HepG2 (cell line): ENCODE results near the gene RBM12. TPM values are rescaled to one million over a fixed set of nuclear protein-coding genes. Genes with fewer than 3 reads are reported as not detected.

ENCODE experiments used
- GATA4 ChIP-seq: sonication (generic); IDR thresholded peaks from 2 replicates; pipeline ENCODE4 v1.6.1; 2016; ENCODE audit warnings: antibody characterized with exemption, low read depth, borderline replicate concordance
- HES4 ChIP-seq: sonication (generic); formaldehyde crosslinking; IDR thresholded peaks from 2 replicates; pipeline ENCODE4 v1.9.0; 2021; ENCODE audit warnings: mild to moderate bottlenecking, missing genetic modification reagents, borderline replicate concordance
- IRX3 ChIP-seq: sonication (generic); formaldehyde crosslinking; IDR thresholded peaks from 2 replicates; pipeline ENCODE4 v1.8.1; 2023; ENCODE audit warnings: mild to moderate bottlenecking, low read depth, missing genetic modification reagents, borderline replicate concordance
- KDM5B ChIP-seq: sonication (generic); formaldehyde crosslinking; IDR thresholded peaks from 2 replicates; pipeline ENCODE4 v1.4.0; 2020; ENCODE audit warnings: missing genetic modification reagents, mild to moderate bottlenecking, borderline replicate concordance
- MTF1 ChIP-seq: sonication (generic); formaldehyde crosslinking; IDR thresholded peaks from 2 replicates; pipeline ENCODE4 v1.5.0; 2020; ENCODE audit warnings: missing genetic modification reagents
- PAF1 ChIP-seq: IDR thresholded peaks from 2 replicates; pipeline ENCODE4 v1.6.1; 2016; ENCODE audit warnings: missing genetic modification reagents, missing compliant biosample characterization
- POLR2A ChIP-seq, 2 experiments: IDR thresholded peaks; 2 replicates each; pipeline ENCODE4 v1.6.1; 2011; ENCODE audit warnings: low read depth in 2 of 2, low read length in 2 of 2, mild to moderate bottlenecking in 1 of 2, moderate library complexity in 1 of 2; ENCODE audit not compliant: insufficient read depth in 1 of 2
- POLR2AphosphoS5 ChIP-seq: IDR thresholded peaks from 2 replicates; pipeline ENCODE4 v1.6.1; 2012; ENCODE audit warnings: low read depth, low read length
- POLR2G ChIP-seq: fragments of 200-400 bp; formaldehyde crosslinking; IDR thresholded peaks from 2 replicates; pipeline ENCODE4 v1.6.1; 2018; ENCODE audit warnings: mild to moderate bottlenecking, low read depth, low read length, moderate library complexity
- ZC3H4 ChIP-seq: sonication (generic); formaldehyde crosslinking; IDR thresholded peaks from 2 replicates; pipeline ENCODE4 v1.4.0; 2020; ENCODE audit warnings: missing genetic modification reagents, borderline replicate concordance
- ZNF256 ChIP-seq: sonication (generic); formaldehyde crosslinking; conservative IDR thresholded peaks from 2 replicates; pipeline ENCODE4 v1.4.0; 2020; ENCODE audit warnings: missing genetic modification reagents
- ZNF354B ChIP-seq: sonication (generic); formaldehyde crosslinking; IDR thresholded peaks from 2 replicates; pipeline ENCODE4 v1.8.0; 2022; ENCODE audit warnings: mild to moderate bottlenecking, missing genetic modification reagents
- ZNF768 ChIP-seq: sonication (generic); formaldehyde crosslinking; IDR thresholded peaks from 2 replicates; pipeline ENCODE4 v1.4.0; 2020; ENCODE audit warnings: missing genetic modification reagents
- ZSCAN21 ChIP-seq: sonication (generic); formaldehyde crosslinking; IDR thresholded peaks from 2 replicates; pipeline ENCODE4 v1.8.0; 2022; ENCODE audit warnings: mild to moderate bottlenecking, missing genetic modification reagents, moderate library complexity, borderline replicate concordance
- polyA plus RNA-seq, 8 experiments: library from polyadenylated mRNA; depleted of rRNA in 3 of 8; stranded (reverse) in 7 of 8; unstranded in 1 of 8; fragments of >200 nt; fragmentation: Illumina TruSeq in 4 of 8; extraction: Trizol in 4 of 8; gene quantifications; 2 replicates each; pipeline versions ENCODE4 v1.2.1 to v1.2.3, GENCODE V29; 2011 to 2016; ENCODE audit warnings: low read depth in 4 of 8, missing spikeins in 1 of 8, mixed read lengths in 1 of 8; ENCODE audit not compliant: insufficient read depth in 1 of 8
- total RNA-seq, 5 experiments: library from RNA; depleted of rRNA; stranded (reverse); fragments of >200 nt; fragmentation: Illumina TruSeq; extraction: Trizol; gene quantifications; 2 replicates each; pipeline ENCODE4 v1.2.3, GENCODE V29; 2016; ENCODE audit warnings: low read depth in 1 of 5
- TF ChIP-seq, protein P1 (sequence below): sonication (generic); formaldehyde crosslinking; IDR thresholded peaks from 2 replicates; pipeline ENCODE4 v1.4.0; 2020; ENCODE audit warnings: missing genetic modification reagents, mild to moderate bottlenecking, borderline replicate concordance
- TF ChIP-seq, protein P2 (sequence below): sonication (generic); formaldehyde crosslinking; IDR thresholded peaks from 2 replicates; pipeline ENCODE4 v1.9.0; 2022; ENCODE audit warnings: missing genetic modification reagents, mild to moderate bottlenecking, borderline replicate concordance
- TF ChIP-seq, protein P3 (sequence below): sonication (generic); formaldehyde crosslinking; IDR thresholded peaks from 2 replicates; pipeline ENCODE4 v1.8.1; 2023; ENCODE audit warnings: mild to moderate bottlenecking, missing genetic modification reagents
- TF ChIP-seq, protein P4 (sequence below): sonication (generic); formaldehyde crosslinking; IDR thresholded peaks from 2 replicates; pipeline ENCODE4 v1.5.0; 2020; ENCODE audit warnings: missing genetic modification reagents, mild to moderate bottlenecking, borderline replicate concordance

The RBM12 gene
- total and polyA plus RNA-seq, 2 of the 13 experiments (the other 11 are each of a cell fraction or from before 2014, with no cell fraction given) = 97.9 to 104 TPM

DNA sequence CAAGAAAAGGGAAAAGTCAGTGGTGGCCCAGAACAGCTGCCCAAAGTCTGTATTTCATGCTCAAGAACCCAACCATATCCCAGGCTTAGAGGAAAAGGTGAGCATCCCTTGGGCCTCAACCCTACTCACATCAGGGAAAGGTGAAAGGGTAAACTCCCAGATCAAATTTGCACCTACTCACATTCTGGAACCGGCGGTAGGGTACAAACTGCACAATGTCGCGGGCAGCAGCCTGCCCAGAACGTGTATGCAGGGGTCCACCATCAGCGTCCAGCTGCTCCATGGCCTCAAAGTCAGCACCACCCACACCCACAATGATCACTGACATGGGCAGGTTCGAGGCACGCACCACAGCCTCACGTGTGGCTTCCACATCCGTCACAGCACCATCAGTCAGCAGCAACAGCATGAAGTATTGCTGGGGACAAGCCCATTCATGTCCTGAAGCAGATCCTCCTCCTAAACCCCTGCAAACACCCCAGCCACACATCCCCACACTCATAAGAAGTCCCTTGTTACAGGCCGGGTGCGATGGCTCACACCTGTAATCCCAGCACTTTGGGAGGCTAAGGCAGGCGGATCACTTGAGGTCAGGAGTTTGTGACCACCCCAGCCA is 38.2 kb downstream of the RBM12 start (continued):
- TF ChIP-seq, protein P1, sequence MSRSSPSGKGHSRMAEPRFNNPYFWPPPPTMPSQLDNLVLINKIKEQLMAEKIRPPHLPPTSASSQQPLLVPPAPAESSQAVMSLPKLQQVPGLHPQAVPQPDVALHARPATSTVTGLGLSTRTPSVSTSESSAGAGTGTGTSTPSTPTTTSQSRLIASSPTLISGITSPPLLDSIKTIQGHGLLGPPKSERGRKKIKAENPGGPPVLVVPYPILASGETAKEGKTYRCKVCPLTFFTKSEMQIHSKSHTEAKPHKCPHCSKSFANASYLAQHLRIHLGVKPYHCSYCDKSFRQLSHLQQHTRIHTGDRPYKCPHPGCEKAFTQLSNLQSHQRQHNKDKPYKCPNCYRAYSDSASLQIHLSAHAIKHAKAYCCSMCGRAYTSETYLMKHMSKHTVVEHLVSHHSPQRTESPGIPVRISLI = no peak
- TF ChIP-seq, protein P2, sequence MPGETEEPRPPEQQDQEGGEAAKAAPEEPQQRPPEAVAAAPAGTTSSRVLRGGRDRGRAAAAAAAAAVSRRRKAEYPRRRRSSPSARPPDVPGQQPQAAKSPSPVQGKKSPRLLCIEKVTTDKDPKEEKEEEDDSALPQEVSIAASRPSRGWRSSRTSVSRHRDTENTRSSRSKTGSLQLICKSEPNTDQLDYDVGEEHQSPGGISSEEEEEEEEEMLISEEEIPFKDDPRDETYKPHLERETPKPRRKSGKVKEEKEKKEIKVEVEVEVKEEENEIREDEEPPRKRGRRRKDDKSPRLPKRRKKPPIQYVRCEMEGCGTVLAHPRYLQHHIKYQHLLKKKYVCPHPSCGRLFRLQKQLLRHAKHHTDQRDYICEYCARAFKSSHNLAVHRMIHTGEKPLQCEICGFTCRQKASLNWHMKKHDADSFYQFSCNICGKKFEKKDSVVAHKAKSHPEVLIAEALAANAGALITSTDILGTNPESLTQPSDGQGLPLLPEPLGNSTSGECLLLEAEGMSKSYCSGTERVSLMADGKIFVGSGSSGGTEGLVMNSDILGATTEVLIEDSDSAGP (CRISPR knock-in tag) = no peak
- TF ChIP-seq GATA4 (no peak), ZNF256 (CRISPR knock-in tag) (no peak), IRX3 (0 out of 2 replicates have a peak, but pooled peaks have one; percentile 41), ZNF768 (CRISPR knock-in tag) (peak; percentile 37; the same call in 1 of the 2 replicates), POLR2AphosphoS5 (0 out of 2 replicates have a peak, but pooled peaks have one; percentile 8), POLR2A (IDR thresholded peaks at IDR 0.05; ENCODE audit: insufficient read depth in 1 of 2, low read depth in 2 of 2, low read length in 2 of 2) (0 out of 4 replicates have a peak, but pooled peaks of 1 of the 2 experiments have one; percentile 42), KDM5B (CRISPR knock-in tag) (0 out of 2 replicates have a peak, but pooled peaks have one; percentile 20), ZSCAN21 (CRISPR knock-in tag) (peak; percentile 33; the same call in 1 of the 2 replicates), PAF1 (CRISPR knock-in tag) (0 out of 2 replicates have a peak, but pooled peaks have one; percentile 46), MTF1 (CRISPR knock-in tag) (no peak), ZC3H4 (CRISPR knock-in tag) (no peak), HES4 (CRISPR knock-in tag) (0 out of 2 replicates have a peak, but pooled peaks have one; percentile 35), ZNF354B (CRISPR knock-in tag) (0 out of 2 replicates have a peak, but pooled peaks have one; percentile 45), POLR2G (peak; percentile 18; the same call in 1 of the 2 replicates)
- TF ChIP-seq, protein P3, sequence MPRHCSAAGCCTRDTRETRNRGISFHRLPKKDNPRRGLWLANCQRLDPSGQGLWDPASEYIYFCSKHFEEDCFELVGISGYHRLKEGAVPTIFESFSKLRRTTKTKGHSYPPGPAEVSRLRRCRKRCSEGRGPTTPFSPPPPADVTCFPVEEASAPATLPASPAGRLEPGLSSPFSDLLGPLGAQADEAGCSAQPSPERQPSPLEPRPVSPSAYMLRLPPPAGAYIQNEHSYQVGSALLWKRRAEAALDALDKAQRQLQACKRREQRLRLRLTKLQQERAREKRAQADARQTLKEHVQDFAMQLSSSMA (CRISPR knock-in tag) = no peak
- TF ChIP-seq, protein P4, sequence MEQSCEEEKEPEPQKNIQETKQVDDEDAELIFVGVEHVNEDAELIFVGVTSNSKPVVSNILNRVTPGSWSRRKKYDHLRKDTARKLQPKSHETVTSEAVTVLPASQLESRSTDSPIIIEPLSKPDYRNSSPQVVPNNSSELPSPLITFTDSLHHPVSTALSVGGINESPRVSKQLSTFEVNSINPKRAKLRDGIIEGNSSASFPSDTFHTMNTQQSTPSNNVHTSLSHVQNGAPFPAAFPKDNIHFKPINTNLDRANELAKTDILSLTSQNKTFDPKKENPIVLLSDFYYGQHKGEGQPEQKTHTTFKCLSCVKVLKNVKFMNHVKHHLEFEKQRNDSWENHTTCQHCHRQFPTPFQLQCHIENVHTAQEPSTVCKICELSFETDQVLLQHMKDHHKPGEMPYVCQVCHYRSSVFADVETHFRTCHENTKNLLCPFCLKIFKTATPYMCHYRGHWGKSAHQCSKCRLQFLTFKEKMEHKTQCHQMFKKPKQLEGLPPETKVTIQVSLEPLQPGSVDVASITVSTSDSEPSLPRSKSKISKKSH (CRISPR knock-in tag) = peak; percentile 45; the same call in 1 of the 2 replicates
